Urinary bladder (tissue), 4 donors: Measurements from ENCODE around the gene HEPACAM2. TPM values are rescaled to one million over a fixed set of nuclear protein-coding genes. Genes with fewer than 3 reads are reported as not detected.

Experiments
- DNase-seq: peaks from one replicate; pipeline ENCODE4 v3.0.0-alpha.2; 2015; ENCODE audit errors: extremely low spot score
- H3K27ac ChIP-seq: one replicate; pipeline ENCODE4 v1.5.1; 2013; ENCODE audit warnings: low read depth, mild to moderate bottlenecking, moderate library complexity
- H3K36me3 ChIP-seq: one replicate; pipeline ENCODE4 v1.6.1; 2013; ENCODE audit warnings: mild to moderate bottlenecking, moderate library complexity; ENCODE audit not compliant: insufficient read depth
- H3K4me1 ChIP-seq: one replicate; pipeline ENCODE4 v1.6.1; 2013; ENCODE audit warnings: mild to moderate bottlenecking, moderate library complexity; ENCODE audit not compliant: insufficient read depth
- H3K4me3 ChIP-seq: one replicate; pipeline ENCODE4 v1.5.1; 2013; ENCODE audit warnings: low read depth, low read length
- WGBS: extraction: QIAGEN DNeasy Blood & Tissue Kit; methylation state at CpG from one replicate; pipeline ENCODE4 v1.1.7; 2013; 5-methylcytosine and 5-hydroxymethylcytosine counted together
- polyA plus RNA-seq: library from polyadenylated mRNA; stranded (reverse); fragments of 200-250 nt; gene quantifications from one replicate; pipeline ENCODE4 v1.2.3, GENCODE V29; 2013
- total RNA-seq: library from RNA; depleted of rRNA; stranded (reverse); fragments of >200 nt; gene quantifications from one replicate; pipeline ENCODE4 v1.2.3, GENCODE V29; 2014
- donor health status: healthy with polysubstance abuse.
- donor health status: healthy.

Gene HEPACAM2
- total and polyA plus RNA-seq, 2 donors, result 0.04 to 0.42 TPM

DNA sequence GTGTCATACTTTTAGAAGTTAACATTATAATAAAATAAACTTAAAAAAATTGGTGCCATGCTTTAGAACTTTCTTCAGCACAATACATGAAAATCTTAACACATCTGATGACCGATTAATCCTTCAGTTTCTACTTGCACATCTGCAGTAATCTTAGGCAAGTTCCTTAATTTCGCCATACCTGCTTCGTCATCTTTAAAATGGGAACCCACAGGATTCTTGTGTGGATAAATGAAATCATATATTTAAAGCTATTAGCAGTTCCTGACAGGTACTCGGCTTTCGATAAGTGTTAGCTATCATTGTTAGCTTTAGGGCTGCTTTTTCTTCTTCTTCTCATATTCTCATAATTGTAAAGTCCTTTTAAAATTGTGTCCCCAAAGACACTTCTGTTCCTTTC, 5.0 kb upstream of the HEPACAM2 start:
- Histone ChIP-seq H3K4me1 (no peaks in the 10 kb centered on the region), H3K27ac (peak overlapping the region; percentile 23), H3K4me3 (peak overlapping the region; percentile 76), H3K36me3 (no peaks in the 10 kb centered on the region)
- DNase-seq, result no peak
- 51% methylated on average over 5 of the region's 5 CpGs for WGBS

DNA sequence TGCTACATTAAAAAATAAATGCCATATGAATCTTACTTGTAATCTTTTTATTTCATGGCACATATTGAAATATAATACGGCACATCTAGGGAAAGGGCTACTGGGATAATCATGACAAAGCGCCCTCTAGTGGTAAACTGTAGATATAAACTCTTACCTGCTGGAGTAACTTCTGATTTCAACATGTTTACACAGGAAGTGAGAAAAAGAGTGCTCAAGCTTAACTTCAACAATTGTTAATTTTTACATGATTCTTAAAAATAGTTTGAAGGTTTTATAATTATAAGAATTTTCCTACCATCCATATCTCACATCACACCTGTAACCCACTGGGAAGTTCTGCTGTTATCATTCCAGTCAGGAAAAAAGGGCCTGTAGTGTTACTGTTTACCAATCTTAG, 2.0 kb upstream of the HEPACAM2 start:
- H3K27ac ChIP-seq, result no peak overlapping the region
- DNase-seq, result no peak
- no peak overlapping the region for H3K4me3 ChIP-seq
- H3K4me1 ChIP-seq, result no peaks in the 10 kb centered on the region
- H3K36me3 ChIP-seq, result no peaks in the 10 kb centered on the region
- WGBS, result 3% methylated on average over 2 of the region's 2 CpGs

DNA sequence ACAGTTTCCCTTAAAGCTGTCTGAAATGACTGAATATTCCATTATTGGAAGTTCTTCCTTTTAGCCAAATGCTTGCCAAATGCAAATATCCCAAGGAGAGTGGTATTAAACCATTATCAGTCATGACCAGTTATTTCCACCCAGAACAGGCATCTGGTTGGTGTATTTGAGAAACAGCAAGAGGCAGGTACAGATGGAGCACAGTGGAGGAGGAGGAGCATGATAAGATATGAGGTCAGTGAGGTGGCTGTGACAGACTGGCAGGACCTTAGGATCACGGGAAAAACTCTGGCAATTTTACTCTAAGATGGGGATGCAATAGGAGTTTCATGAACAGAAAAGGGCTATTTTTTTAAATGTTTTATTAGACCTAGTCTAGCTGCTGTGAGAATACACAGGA, 6.4 kb downstream of the HEPACAM2 start:
- WGBS, result 78% methylated on average over 1 of the region's 1 CpG
- Histone ChIP-seq H3K36me3 (peaks cover 2% of the 10 kb centered on the region), H3K4me3 (no peak overlapping the region), H3K27ac (no peak overlapping the region), H3K4me1 (no peaks in the 10 kb centered on the region)
- no peak for DNase-seq

DNA sequence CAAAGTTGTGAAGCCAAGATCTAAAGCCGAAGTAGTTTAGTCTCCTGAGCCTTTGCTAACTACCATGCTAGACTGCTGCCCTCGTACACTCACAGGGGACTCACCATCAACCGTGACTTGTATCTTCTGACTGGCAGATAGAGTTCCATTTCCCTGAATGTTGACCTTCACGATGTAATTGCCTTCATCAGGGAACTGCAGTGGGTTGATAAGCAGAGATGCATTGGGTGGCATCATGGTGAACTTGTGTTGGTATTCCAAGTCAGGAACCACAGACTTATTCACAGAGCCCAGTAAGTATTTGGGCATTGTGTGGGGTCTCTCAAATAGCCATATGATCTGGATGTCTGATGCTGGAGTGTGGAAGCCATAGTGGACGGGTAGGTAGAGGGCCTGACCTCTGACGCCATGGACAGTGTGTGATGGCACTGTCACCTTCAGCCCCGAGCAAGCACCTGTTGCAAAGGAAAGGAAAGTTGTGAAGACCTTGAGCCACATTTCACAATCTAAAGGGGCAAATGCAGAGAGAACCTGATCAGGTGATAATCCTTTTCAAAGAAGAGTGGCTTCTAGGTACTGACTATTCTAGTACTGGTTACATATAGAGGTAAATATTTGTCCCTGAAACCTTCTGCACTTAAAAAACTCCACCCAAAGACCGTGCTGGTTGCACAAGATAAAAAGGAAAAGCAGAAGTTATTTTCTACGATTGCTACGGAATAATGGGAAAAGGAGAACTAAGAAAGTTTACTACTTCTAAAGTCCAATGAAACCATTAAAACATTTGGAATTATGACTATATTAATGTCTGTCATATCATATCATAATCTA, 7.1 kb downstream of the HEPACAM2 start:
- DNase-seq, result no peak
- 77% methylated on average over 10 of the region's 10 CpGs for WGBS
- Histone ChIP-seq H3K27ac (no peak overlapping the region), H3K4me3 (no peak overlapping the region), H3K4me1 (no peaks in the 10 kb centered on the region), H3K36me3 (peaks cover 2% of the 10 kb centered on the region)

DNA sequence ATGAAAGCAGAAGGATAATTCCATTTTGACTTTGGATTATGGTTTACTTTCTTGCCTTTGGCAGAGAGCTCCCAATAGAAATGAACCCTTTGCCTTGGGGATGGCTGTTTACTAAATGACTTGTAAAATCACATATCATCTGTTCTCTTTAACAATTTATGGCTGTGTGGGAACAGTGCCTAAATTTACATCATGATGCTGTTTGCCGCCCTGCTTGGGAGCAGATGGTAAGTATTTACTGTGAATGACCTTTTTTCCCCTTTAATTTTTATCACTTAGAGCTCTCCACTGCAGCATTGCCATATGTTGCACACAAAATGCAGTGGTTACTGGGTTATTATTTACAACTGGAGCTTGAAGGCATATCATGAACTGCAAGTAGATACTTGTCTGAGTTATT, 13.4 kb downstream of the HEPACAM2 start:
- H3K36me3 ChIP-seq, result no peaks in the 10 kb centered on the region
- no peak for DNase-seq
- H3K4me3 ChIP-seq, result no peak overlapping the region
- no peak overlapping the region for H3K27ac ChIP-seq
- WGBS, result 24% methylated on average over 1 of the region's 1 CpG
- H3K4me1 ChIP-seq, result no peaks in the 10 kb centered on the region

DNA sequence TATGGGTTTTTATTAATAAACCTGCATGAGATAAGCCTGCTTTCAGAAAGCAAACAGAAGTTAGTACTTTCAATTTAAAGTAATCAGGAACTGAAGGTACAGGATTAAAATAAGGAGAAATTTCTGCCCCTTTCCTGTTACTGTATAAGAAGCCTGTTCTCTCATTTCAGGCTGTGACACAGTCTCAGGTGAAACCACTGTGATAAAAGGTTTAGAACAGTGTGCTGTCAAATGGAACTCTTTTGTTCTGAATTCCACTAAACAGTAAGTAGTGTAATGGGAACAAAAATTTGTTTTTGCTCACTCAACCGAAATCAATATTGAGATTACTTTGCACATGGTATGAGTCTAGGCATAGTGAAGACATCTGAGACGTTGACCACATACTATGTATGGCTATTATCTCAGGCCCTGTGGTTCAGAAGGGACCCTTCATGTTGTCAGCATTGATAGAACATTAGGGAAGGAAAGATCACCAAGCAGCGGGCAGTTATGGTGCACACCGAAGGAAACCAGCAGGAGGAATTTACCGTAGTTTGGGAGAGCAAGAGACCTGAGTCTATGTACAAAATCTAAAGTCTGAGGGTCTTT, 14.9 kb downstream of the HEPACAM2 start:
- H3K4me1 ChIP-seq, result no peaks in the 10 kb centered on the region
- no peak for DNase-seq
- H3K4me3 ChIP-seq, result no peak overlapping the region
- WGBS, result 80% methylated on average over 5 of the region's 5 CpGs
- no peak overlapping the region for H3K27ac ChIP-seq
- no peaks in the 10 kb centered on the region for H3K36me3 ChIP-seq

DNA sequence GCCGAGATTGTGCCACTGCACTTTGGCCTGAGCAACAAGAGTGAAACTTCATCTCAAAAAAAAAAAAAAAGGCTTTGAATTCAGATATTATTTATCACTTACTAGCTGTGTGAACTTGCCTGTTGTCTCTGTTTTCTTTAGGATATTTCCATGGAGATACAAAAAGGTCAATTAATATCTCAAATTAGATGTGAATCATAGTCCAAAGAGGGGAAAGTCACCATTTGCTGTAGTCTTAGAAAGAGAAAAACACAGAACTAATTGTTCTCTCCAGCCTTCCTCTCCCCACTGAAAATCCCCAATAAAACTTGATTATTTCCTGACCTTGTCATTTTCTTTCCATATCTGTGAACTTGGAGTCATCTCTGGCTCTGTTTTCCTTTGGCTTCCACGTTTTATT, 21.2 kb downstream of the HEPACAM2 start:
- 39% methylated on average over 2 of the region's 2 CpGs for WGBS
- H3K36me3 ChIP-seq, result no peaks in the 10 kb centered on the region
- H3K4me3 ChIP-seq, result no peak overlapping the region
- no peak for DNase-seq
- H3K27ac ChIP-seq, result no peak overlapping the region
- no peaks in the 10 kb centered on the region for H3K4me1 ChIP-seq

DNA sequence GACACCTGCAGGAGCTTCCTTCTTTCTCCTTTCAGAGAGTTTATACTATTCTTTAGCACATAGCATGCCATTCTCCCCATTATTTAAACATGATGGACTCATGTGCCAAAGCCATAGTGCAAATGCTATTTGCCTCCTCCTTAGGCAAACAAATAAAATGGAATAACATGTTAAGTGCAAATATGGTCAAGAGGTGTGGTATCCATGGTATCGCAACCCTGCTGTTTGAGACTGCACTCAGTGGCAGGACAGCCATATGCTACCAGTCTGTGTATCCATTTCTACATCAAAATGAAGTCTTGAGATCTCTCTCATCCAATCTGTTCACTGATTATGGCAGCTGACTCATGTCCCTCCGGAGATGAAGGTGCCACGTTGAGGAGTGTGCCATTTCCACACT, 22.8 kb downstream of the HEPACAM2 start:
- 78% methylated on average over 3 of the region's 3 CpGs for WGBS
- no peaks in the 10 kb centered on the region for H3K4me1 ChIP-seq
- H3K27ac ChIP-seq, result no peak overlapping the region
- DNase-seq, result no peak
- no peaks in the 10 kb centered on the region for H3K36me3 ChIP-seq
- H3K4me3 ChIP-seq, result no peak overlapping the region

DNA sequence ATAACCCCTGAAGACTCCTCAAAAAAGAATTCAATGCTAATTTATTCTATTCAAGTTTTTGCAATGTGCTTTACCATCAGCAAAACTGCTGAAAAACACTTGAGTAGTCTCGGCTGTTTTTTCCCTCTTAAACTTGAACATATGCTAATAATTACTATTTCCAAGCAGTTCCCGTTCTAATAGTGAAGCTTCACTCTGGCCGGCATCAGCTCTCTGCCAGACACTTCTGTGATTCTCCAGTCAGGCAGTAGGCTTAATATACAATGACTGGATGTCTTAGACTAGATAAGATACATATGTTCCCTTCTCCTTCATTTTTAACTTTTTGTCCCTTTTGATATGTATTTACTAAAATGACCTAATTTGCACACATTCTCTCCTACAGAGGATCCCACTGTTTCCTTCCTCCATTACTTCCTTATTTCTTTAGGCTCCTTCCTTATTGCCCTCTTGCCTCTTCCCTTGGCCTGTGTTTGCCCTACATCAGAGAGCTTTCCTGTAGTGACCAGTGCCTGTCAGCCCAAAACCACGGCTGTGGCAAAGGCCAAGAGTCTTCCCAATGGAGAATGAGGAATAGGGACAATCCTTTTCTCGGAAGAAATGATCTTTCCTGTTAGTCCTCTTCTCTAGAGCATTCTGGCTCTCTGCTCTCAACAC, 23.5 kb downstream of the HEPACAM2 start:
- Histone ChIP-seq H3K27ac (no peak overlapping the region), H3K4me3 (no peak overlapping the region), H3K4me1 (no peaks in the 10 kb centered on the region), H3K36me3 (no peaks in the 10 kb centered on the region)
- DNase-seq, result no peak
- 39% methylated on average over 5 of the region's 5 CpGs for WGBS

DNA sequence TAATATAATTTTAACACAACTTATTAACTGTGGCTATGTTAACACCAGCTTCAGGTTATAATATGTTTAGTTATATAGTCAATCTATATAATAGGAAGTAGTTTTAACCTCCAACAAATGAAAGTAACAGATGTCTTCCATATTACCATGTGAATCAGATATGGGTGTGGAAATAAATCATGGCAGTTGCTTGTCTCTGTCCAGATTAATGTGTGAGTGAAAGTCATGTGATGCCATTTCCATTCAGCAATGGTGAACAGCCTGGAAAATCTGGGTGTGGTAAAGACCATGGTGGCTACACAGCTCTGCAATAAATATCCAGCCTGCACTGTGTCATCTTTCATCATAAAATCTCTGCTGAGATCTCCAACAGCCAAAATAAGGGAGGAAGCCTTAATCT, 27.8 kb downstream of the HEPACAM2 start:
- Histone ChIP-seq H3K4me3 (no peak overlapping the region), H3K36me3 (no peaks in the 10 kb centered on the region), H3K4me1 (no peaks in the 10 kb centered on the region), H3K27ac (no peak overlapping the region)
- no peak for DNase-seq

DNA sequence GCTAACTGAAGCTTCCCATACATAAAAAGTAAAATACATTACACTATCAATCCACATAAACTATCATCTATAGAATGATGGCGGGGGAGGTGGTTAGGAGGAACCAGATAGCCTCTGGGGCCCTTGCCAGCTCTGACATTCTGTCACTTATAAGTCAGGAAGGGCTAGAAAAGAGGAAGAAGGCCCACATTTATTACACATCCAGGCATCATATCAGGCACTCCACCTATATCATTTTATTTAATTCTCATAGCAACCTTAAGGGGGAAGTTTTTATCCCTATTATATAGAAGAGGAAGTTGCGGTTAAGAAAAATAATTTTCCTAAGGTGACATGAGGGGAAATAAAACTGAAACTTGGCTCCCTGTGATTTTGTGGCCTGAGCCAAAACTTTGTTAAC, 29.9 kb downstream of the HEPACAM2 start:
- DNase-seq, result no peak
- WGBS, result 76% methylated on average over 2 of the region's 2 CpGs
- H3K4me1 ChIP-seq, result no peaks in the 10 kb centered on the region
- H3K4me3 ChIP-seq, result no peak overlapping the region
- H3K36me3 ChIP-seq, result no peaks in the 10 kb centered on the region
- H3K27ac ChIP-seq, result no peak overlapping the region

DNA sequence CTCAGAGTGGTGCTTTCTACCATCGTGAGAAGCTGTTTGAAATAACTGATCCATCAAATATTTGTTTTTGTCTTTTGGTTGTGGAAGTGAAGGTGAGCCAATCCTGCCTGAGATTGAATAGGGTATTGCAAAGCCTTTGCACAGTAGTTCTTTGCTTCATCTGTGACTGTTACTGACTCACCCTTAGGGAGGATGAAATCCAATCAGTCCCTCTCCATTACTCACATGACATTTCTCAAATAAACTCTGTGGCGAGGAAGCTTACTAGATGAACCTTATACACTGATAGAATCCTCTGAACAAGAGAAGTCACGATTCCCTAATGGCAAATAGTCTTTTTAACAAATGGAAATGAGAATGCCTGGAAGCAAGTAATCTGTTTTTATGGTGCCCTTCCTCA, 31.9 kb downstream of the HEPACAM2 start:
- H3K4me3 ChIP-seq, result no peak overlapping the region
- H3K36me3 ChIP-seq, result no peaks in the 10 kb centered on the region
- no peak for DNase-seq
- 52% methylated on average over 3 of the region's 3 CpGs for WGBS
- no peaks in the 10 kb centered on the region for H3K4me1 ChIP-seq
- H3K27ac ChIP-seq, result no peak overlapping the region

DNA sequence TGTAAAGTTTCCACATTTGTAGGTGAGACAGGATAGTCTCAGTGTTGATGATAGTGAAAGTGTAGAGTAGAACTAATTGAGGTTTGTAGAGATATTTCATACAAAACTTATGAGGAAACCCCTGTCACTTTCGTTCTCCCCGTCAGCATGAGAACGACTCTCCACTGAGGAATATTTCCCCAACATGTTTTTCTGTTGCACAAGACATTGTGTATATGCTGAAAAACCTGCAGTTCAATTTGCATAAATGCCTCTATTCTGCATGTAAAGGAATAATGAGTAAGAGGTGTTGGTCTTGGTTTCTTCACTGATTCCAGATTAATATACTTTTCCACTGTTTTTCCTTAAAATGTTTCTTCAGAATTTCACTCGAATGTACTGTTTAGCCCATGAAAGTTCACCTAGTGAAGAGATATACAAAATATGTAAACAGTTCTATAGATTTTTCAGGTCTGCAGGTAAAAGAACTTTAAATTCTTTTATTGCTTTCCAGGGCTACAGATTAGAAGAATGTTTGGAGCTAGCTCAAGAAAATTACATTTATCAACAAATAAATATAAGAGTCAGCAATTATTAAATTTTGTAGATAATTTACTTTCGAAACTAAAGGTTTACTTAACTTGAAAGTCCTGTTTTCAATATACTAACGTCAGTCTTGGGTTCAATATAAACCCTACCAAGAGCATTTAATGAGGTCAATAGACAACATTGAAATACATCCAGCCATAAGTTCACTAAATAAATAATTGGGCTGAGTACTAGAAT, 37.2 kb downstream of the HEPACAM2 start:
- 70% methylated on average over 6 of the region's 6 CpGs for WGBS
- Histone ChIP-seq H3K27ac (no peak overlapping the region), H3K36me3 (no peaks in the 10 kb centered on the region), H3K4me3 (no peak overlapping the region), H3K4me1 (no peaks in the 10 kb centered on the region)
- DNase-seq, result no peak
